Measurements from ENCODE around the gene HTT. TPM values are rescaled to one million over a fixed set of nuclear protein-coding genes. Genes with fewer than 3 reads are reported as not detected.

HTT gene
- total RNA-seq, 2 experiments from 2014 or later = 80.1 to 127 TPM

GRCh38 chr4:3257103-3257555, 182.6 kb downstream of the HTT start:
- intact Hi-C loops (cut with DNase I, micrococcal nuclease) = no loop called here
- no peaks in the 10 kb centered on the region for H3K4me1 Mint-ChIP-seq
- CTCF ChIA-PET = no interaction called here

GRCh38 chr4:3257556-3258482, 183.3 kb downstream of the HTT start:
- CTCF ChIA-PET = no interaction called here
- no peaks in the 10 kb centered on the region for H3K27me3 Mint-ChIP-seq

More at GRCh38 chr4:3257103-3257555, 182.6 kb downstream of the HTT start:
- Mint-ChIP-seq H3K4me3 (no peak overlapping the region), H3K27ac (no peak overlapping the region), H3K9me3 (ENCODE audit: low read depth) (no peaks in the 10 kb centered on the region), H3K36me3 (ENCODE audit: low read depth) (no peaks in the 10 kb centered on the region), H3K27me3 (no peaks in the 10 kb centered on the region)
- ATAC-seq (no peak), DNase-seq (no peak)
- POLR2A ChIA-PET = no interaction called here

GRCh38 chr4:3261411-3262207, 187.1 kb downstream of the HTT start:
- H3K36me3 Mint-ChIP-seq (ENCODE audit: low read depth) = no peaks in the 10 kb centered on the region
- DNase-seq (no peak), ATAC-seq (no peak)
- intact Hi-C loops (cut with DNase I, micrococcal nuclease) = no loop called here
- ChIA-PET POLR2A (no interaction called here), CTCF (no interaction called here)
- no peaks in the 10 kb centered on the region for H3K9me3 Mint-ChIP-seq (ENCODE audit: low read depth)
- H3K27ac Mint-ChIP-seq = no peak overlapping the region
- H3K4me3 Mint-ChIP-seq = no peak overlapping the region
- H3K4me1 Mint-ChIP-seq = no peaks in the 10 kb centered on the region
- no peaks in the 10 kb centered on the region for H3K27me3 Mint-ChIP-seq

More at GRCh38 chr4:3257556-3258482, 183.3 kb downstream of the HTT start:
- no peak overlapping the region for H3K4me3 Mint-ChIP-seq
- no peaks in the 10 kb centered on the region for H3K9me3 Mint-ChIP-seq (ENCODE audit: low read depth)
- POLR2A ChIA-PET = no interaction called here
- intact Hi-C loops (cut with DNase I, micrococcal nuclease) = no loop called here
- DNase-seq (no peak), ATAC-seq (peak; percentile 19)
- no peaks in the 10 kb centered on the region for H3K36me3 Mint-ChIP-seq (ENCODE audit: low read depth)
- no peak overlapping the region for H3K27ac Mint-ChIP-seq
- H3K4me1 Mint-ChIP-seq = no peaks in the 10 kb centered on the region

- intact Hi-C loops (cut with DNase I, micrococcal nuclease) = no loop called here
- H3K4me3 Mint-ChIP-seq = no peak overlapping the region
- ChIA-PET CTCF (no interaction called here), POLR2A (no interaction called here)
- no peaks in the 10 kb centered on the region for H3K27me3 Mint-ChIP-seq
- no peaks in the 10 kb centered on the region for H3K9me3 Mint-ChIP-seq (ENCODE audit: low read depth)
- H3K36me3 Mint-ChIP-seq (ENCODE audit: low read depth) = no peaks in the 10 kb centered on the region
- DNase-seq = no peak
- H3K4me1 Mint-ChIP-seq = no peaks in the 10 kb centered on the region
- no peak for ATAC-seq
- no peak overlapping the region for H3K27ac Mint-ChIP-seq
Measured at GRCh38 chr4:3262208-3263052, 187.9 kb downstream of the HTT start.

DNA sequence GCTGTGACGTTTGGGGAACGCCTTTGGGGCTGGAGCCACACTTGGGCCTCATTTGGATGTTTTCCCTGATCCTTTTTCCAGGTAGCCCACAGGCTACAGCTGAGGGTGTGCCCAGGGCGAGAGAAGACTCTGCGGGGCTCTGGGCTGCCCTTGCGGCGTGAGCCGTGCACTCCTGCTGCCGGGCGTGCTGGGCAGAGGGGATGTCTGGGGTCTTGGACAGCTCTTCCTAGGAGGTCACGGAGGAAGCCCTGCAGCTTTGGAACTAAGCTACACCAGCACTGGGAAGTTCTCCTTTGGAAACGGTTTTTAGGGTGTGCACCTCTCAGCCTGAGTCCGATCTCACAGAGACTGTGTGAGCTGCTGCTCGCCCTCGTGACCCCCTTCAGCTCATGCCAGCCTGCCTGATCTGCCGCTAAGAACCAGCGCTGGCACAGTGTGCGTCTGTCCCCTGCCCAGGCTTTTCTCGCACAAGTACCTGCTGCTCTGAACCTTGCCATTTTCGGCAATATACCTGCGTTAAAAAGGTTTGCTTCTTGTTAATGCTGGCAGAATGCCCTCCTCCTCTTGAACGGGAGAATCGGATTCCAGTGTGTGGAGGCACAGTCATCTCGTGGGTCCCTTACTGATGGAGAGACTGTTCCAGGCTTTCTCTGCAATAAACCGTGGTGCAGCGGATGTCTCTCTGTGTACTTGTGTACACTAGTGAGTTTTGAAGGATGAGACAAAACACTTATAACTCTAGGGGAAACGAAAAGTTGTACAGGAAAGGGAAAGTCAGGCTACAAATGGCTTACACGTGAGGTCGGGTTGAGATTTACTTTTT, 188.8 kb downstream of the HTT start:
- ATAC-seq (no peak), DNase-seq (no peak)
- H3K27ac Mint-ChIP-seq = no peak overlapping the region
- no peaks in the 10 kb centered on the region for H3K27me3 Mint-ChIP-seq
- no peaks in the 10 kb centered on the region for H3K9me3 Mint-ChIP-seq (ENCODE audit: low read depth)
- POLR2A ChIA-PET = no interaction called here
- CTCF ChIA-PET = interaction anchor here (0.5 kb wide), 1 partner anchor 106 kb away, joined by 3 read pairs; no protein-coding TSS in a partner anchor
- no peaks in the 10 kb centered on the region for H3K4me1 Mint-ChIP-seq
- no peak overlapping the region for H3K4me3 Mint-ChIP-seq
- H3K36me3 Mint-ChIP-seq (ENCODE audit: low read depth) = no peaks in the 10 kb centered on the region
- intact Hi-C loops (cut with DNase I, micrococcal nuclease) = no loop called here

- H3K27ac Mint-ChIP-seq = no peak overlapping the region
Measured at GRCh38 chr4:3263876-3264193, 189.4 kb downstream of the HTT start.

GRCh38 chr4:3266076-3266475, 191.6 kb downstream of the HTT start:
- H3K36me3 Mint-ChIP-seq (ENCODE audit: low read depth) = no peaks in the 10 kb centered on the region
- DNase-seq = no peak
- ChIA-PET POLR2A (no interaction called here), CTCF (no interaction called here)
- no peak overlapping the region for H3K27ac Mint-ChIP-seq
- intact Hi-C loops (cut with DNase I, micrococcal nuclease) = no loop called here
- no peaks in the 10 kb centered on the region for H3K4me1 Mint-ChIP-seq
- H3K9me3 Mint-ChIP-seq (ENCODE audit: low read depth) = no peaks in the 10 kb centered on the region
- H3K4me3 Mint-ChIP-seq = no peak overlapping the region
- no peak for ATAC-seq
- H3K27me3 Mint-ChIP-seq = no peaks in the 10 kb centered on the region

More at GRCh38 chr4:3263876-3264193, 189.4 kb downstream of the HTT start:
- H3K27me3 Mint-ChIP-seq = no peaks in the 10 kb centered on the region
- H3K4me1 Mint-ChIP-seq = no peaks in the 10 kb centered on the region
- H3K36me3 Mint-ChIP-seq (ENCODE audit: low read depth) = no peaks in the 10 kb centered on the region
- CTCF ChIA-PET = interaction anchor here (0.5 kb wide), 1 partner anchor 105 kb away, joined by 3 read pairs; no protein-coding TSS in a partner anchor
- H3K4me3 Mint-ChIP-seq = no peak overlapping the region
- H3K9me3 Mint-ChIP-seq (ENCODE audit: low read depth) = no peaks in the 10 kb centered on the region
- no peak for DNase-seq
- intact Hi-C loops (cut with DNase I, micrococcal nuclease) = no loop called here
- no peak for ATAC-seq
- POLR2A ChIA-PET = no interaction called here

- CTCF ChIA-PET = no interaction called here
- no peaks in the 10 kb centered on the region for H3K27me3 Mint-ChIP-seq
- H3K4me3 Mint-ChIP-seq = no peak overlapping the region
- no peaks in the 10 kb centered on the region for H3K9me3 Mint-ChIP-seq (ENCODE audit: low read depth)
- H3K4me1 Mint-ChIP-seq = no peaks in the 10 kb centered on the region
- no peak overlapping the region for H3K27ac Mint-ChIP-seq
- intact Hi-C loops (cut with DNase I, micrococcal nuclease) = no loop called here
- POLR2A ChIA-PET = interaction anchor here (0.6 kb wide), 1 partner anchor 15 kb away, joined by 4 read pairs; no protein-coding TSS in a partner anchor
- ATAC-seq = no peak
- no peaks in the 10 kb centered on the region for H3K36me3 Mint-ChIP-seq (ENCODE audit: low read depth)
- DNase-seq = no peak
Measured at GRCh38 chr4:3267576-3268394, 193.3 kb downstream of the HTT start.

GRCh38 chr4:3268395-3269104, 194.1 kb downstream of the HTT start:
- ChIA-PET CTCF (no interaction called here), POLR2A (no interaction called here)
- Mint-ChIP-seq H3K27ac (no peak overlapping the region), H3K4me1 (no peaks in the 10 kb centered on the region), H3K4me3 (no peak overlapping the region), H3K36me3 (ENCODE audit: low read depth) (no peaks in the 10 kb centered on the region), H3K9me3 (ENCODE audit: low read depth) (peaks cover 2% of the 10 kb centered on the region), H3K27me3 (no peaks in the 10 kb centered on the region)
- DNase-seq (no peak), ATAC-seq (no peak)
- intact Hi-C loops (cut with DNase I, micrococcal nuclease) = no loop called here
